ENCODE results near the gene RBM38. TPM values are rescaled to one million over a fixed set of nuclear protein-coding genes. Genes with fewer than 3 reads are reported as not detected.

The RBM38 gene
- polyA plus RNA-seq, 2 of the 4 experiments (the other 2 are of a cell fraction): 6.6 to 14.2 TPM

- WGBS (ENCODE audit: missing lambda C conversion rate): 82% methylated on average over 8 of the region's 8 CpGs
- DNase-seq (ENCODE audit: low read depth in 1 of 2, low spot score in 1 of 2) (no peak), FAIRE-seq (no peak), ATAC-seq (no peak)
- TF ChIP-seq CBX8 (IDR thresholded peaks at IDR 0.05) (no peak), SREBF2 (IDR thresholded peaks at IDR 0.05) (no peak), JUN (IDR thresholded peaks at IDR 0.05) (no peak), CBX2 (IDR thresholded peaks at IDR 0.05; ENCODE audit: borderline replicate concordance, low read depth) (no peak), CTCF (IDR thresholded peaks at IDR 0.05) (no peak), ATOH8 (CRISPR knock-in tag; IDR thresholded peaks at IDR 0.05; ENCODE audit: low read depth) (no peak), EHMT2 (IDR thresholded peaks at IDR 0.05; ENCODE audit: low read depth) (no peak), RFX5 (IDR thresholded peaks at IDR 0.05) (no peak), NR3C1 (IDR thresholded peaks at IDR 0.05) (no peak), KDM5A (IDR thresholded peaks at IDR 0.05) (no peak), RARB (CRISPR knock-in tag; IDR thresholded peaks at IDR 0.05) (no peak), REST (IDR thresholded peaks at IDR 0.05) (no peak), HOXB13 (CRISPR knock-in tag; IDR thresholded peaks at IDR 0.05; ENCODE audit: low read depth) (no peak)
- Histone ChIP-seq H3K4me2 (no peak overlapping the region), H3K4me3 (no peak overlapping the region), H3K4me1 (no peaks in the 10 kb centered on the region), H3K9me3 (no peaks in the 10 kb centered on the region), H3K27ac (no peak overlapping the region)
- POLR2A ChIA-PET: no interaction called here
- CTCF ChIA-PET: interaction anchor here (0.6 to 7.6 kb wide), 4 partner anchors 10 to 235 kb away, joined by 3 to 97 read pairs (median 21); no protein-coding TSS in a partner anchor
Observed at GRCh38 chr20:57384486-57384885, 6.7 kb upstream of the RBM38 start.

- POLR2A ChIA-PET: no interaction called here
- Histone ChIP-seq H3K4me2 (no peak overlapping the region), H3K9me3 (no peaks in the 10 kb centered on the region), H3K4me3 (no peak overlapping the region), H3K4me1 (no peaks in the 10 kb centered on the region), H3K27ac (no peak overlapping the region)
- no peak for DNase-seq (ENCODE audit: low read depth in 1 of 2, low spot score in 1 of 2)
- CTCF ChIA-PET: interaction anchor here (0.6 to 7.6 kb wide), 3 partner anchors 18 to 234 kb away, joined by 3 to 97 read pairs (median 4); no protein-coding TSS in a partner anchor
- no peak for ATAC-seq
- TF ChIP-seq HES2 (IDR thresholded peaks at IDR 0.05) (no peak), MYC (IDR thresholded peaks at IDR 0.05; ENCODE audit: borderline replicate concordance, low read length) (no peak), MAX (IDR thresholded peaks at IDR 0.05) (no peak), MAFK (IDR thresholded peaks at IDR 0.05; ENCODE audit: partially characterized antibody) (no peak), CTCF (IDR thresholded peaks at IDR 0.05) (no peak), SMC3 (IDR thresholded peaks at IDR 0.05) (no peak), ATOH8 (CRISPR knock-in tag; IDR thresholded peaks at IDR 0.05; ENCODE audit: low read depth) (no peak)
- 90% methylated on average over 29 of the region's 29 CpGs for WGBS (ENCODE audit: missing lambda C conversion rate)
- no peak for FAIRE-seq
Observed at GRCh38 chr20:57384953-57385761, 6.0 kb upstream of the RBM38 start.
